Activated CD8-positive, alpha-beta T cell treated with anti-CD3 and anti-CD28 coated beads, Interleukin-2, amount 10 ng/mL, durations not matched to agents 7 days and 5 days (primary cell): ENCODE data around the gene GRK2. TPM values are rescaled to one million over a fixed set of nuclear protein-coding genes. Genes with fewer than 3 reads are reported as not detected.

Experiments used
- ATAC-seq: fragments of 150-1000 bp; cut with Tn5 transposase; one replicate; pipeline ENCODE4 v1.10.0; 2021; ENCODE audit warnings: moderate library complexity
- CTCF ChIA-PET: fragments of 350-600 bp; sonication (Branson Sonifier 250); formaldehyde crosslinking; loops from one replicate; lab custom pipeline; 2021; ENCODE audit warnings: antibody characterized with exemption; lab: Charles Lee
- POLR2A ChIA-PET: fragments of 350-600 bp; sonication (Branson Sonifier 250); formaldehyde crosslinking; loops from one replicate; lab custom pipeline; 2021; ENCODE audit warnings: antibody characterized with exemption; lab: Charles Lee
- DNase-seq: peaks from one replicate; pipeline ENCODE4 v3.0.0-alpha.2; 2020
- H3K27ac Mint-ChIP-seq: one replicate; pipeline ENCODE4 v1.8.0; 2021; ENCODE audit warnings: mild to moderate bottlenecking, mixed read lengths
- H3K27me3 Mint-ChIP-seq: one replicate; pipeline ENCODE4 v1.8.0; 2021; ENCODE audit warnings: low read depth, mixed read lengths
- H3K36me3 Mint-ChIP-seq: one replicate; pipeline ENCODE4 v1.8.0; 2021; ENCODE audit warnings: low read depth, mixed read lengths
- H3K4me1 Mint-ChIP-seq: one replicate; pipeline ENCODE4 v1.8.0; 2021; ENCODE audit warnings: low read depth, mixed read lengths
- H3K4me3 Mint-ChIP-seq: one replicate; pipeline ENCODE4 v1.8.0; 2021; ENCODE audit warnings: mild to moderate bottlenecking, mixed read lengths
- H3K9me3 Mint-ChIP-seq: one replicate; pipeline ENCODE4 v1.8.0; 2022; ENCODE audit warnings: mixed read lengths; ENCODE audit not compliant: insufficient read depth
- total RNA-seq, 2 experiments: library from RNA; stranded (reverse); gene quantifications; one replicate each; pipeline ENCODE4 v1.2.3, GENCODE V29; 2021

Gene GRK2
- total RNA-seq, 2 experiments from 2014 or later = 338 to 348 TPM

DNA sequence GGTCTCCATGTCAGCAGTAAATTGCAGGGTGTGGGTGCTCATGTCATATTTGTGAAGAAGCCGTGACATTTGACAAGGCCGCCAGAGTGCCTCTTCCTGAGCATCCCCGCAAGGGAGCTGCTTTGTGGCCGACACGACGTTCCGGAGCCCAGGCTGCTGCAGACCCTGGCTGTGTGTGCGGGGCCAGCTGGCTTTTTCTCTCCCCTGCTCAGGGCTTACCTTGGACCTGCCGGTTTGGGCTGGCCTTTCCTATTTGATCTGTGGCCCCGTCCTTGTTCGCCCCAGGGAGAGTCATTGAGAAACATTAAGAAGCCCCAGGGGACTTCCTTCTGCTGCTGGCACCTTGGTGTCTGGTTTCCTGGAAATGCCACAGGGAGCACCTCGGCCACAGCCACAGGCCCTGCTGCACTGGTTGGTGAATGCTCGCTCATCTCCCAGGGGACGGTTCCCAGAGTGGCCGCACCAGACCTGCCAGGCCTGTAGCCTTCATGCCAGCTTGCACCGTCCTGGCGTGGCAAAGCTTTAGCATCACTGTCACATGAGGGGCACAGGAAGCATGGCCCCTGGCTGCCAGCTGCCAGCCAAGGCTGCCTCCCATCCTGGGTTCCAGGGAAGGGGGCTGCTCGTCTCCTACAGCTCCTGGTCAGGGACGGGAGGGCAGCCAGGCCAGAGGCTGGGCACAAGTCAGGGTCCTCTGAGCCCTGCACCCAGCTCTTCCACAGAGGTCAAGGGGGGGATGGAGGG lies 5.4 kb downstream of the GRK2 start:
- DNase-seq = peak; percentile 77
- CTCF ChIA-PET = interaction anchor here (0.9 to 7.4 kb wide), 11 partner anchors 8 to 85 kb away, joined by 3 to 60 read pairs (median 5); partner anchors contain the start of genes ANKRD13D and POLD4
- peak; percentile 37 for ATAC-seq
- Mint-ChIP-seq H3K27me3 (no peaks in the 10 kb centered on the region), H3K4me1 (peaks cover 78% of the 10 kb centered on the region), H3K9me3 (no peaks in the 10 kb centered on the region), H3K36me3 (peaks cover 89% of the 10 kb centered on the region), H3K27ac (peak overlapping the region; percentile 99), H3K4me3 (peak overlapping the region; percentile 98)
- POLR2A ChIA-PET = interaction anchor here (0.6 to 8.1 kb wide), 13 partner anchors 12 to 141 kb away, joined by 3 to 201 read pairs (median 3); partner anchors contain the start of genes ANKRD13D and POLD4

GRCh38 chr11:67272327-67273259 lies 6.3 kb downstream of the GRK2 start:
- ChIA-PET CTCF (interaction anchor here (0.9 to 7.4 kb wide), 10 partner anchors 9 to 84 kb away, joined by 3 to 60 read pairs (median 8); partner anchors contain the start of genes ANKRD13D and POLD4), POLR2A (interaction anchor here (0.9 to 8.1 kb wide), 9 partner anchors 9 to 147 kb away, joined by 3 to 201 read pairs (median 4); partner anchors contain the start of gene ANKRD13D)
- Mint-ChIP-seq H3K9me3 (no peaks in the 10 kb centered on the region), H3K36me3 (peaks cover 91% of the 10 kb centered on the region), H3K4me1 (peaks cover 87% of the 10 kb centered on the region), H3K27ac (peak overlapping the region; percentile 99), H3K4me3 (peak overlapping the region; percentile 98), H3K27me3 (no peaks in the 10 kb centered on the region)
- ATAC-seq (peak; percentile 20), DNase-seq (peak; percentile 57)

GRCh38 chr11:67273260-67273990 lies 7.2 kb downstream of the GRK2 start:
- ATAC-seq (no peak), DNase-seq (no peak)
- CTCF ChIA-PET = interaction anchor here (1.5 to 7.4 kb wide), 4 partner anchors 11 to 83 kb away, joined by 3 to 60 read pairs (median 12); partner anchors contain the start of gene ANKRD13D
- Mint-ChIP-seq H3K27ac (peak overlapping the region; percentile 99), H3K4me3 (peak overlapping the region; percentile 98), H3K9me3 (no peaks in the 10 kb centered on the region), H3K36me3 (peaks cover 91% of the 10 kb centered on the region), H3K27me3 (no peaks in the 10 kb centered on the region), H3K4me1 (peaks cover 90% of the 10 kb centered on the region)
- POLR2A ChIA-PET = interaction anchor here (0.7 to 8.1 kb wide), 6 partner anchors 10 to 155 kb away, joined by 3 to 201 read pairs (median 3); partner anchors contain the start of gene ANKRD13D

GRCh38 chr11:67274768-67275605 lies 8.7 kb downstream of the GRK2 start:
- Mint-ChIP-seq H3K4me3 (peak overlapping the region; percentile 98), H3K9me3 (no peaks in the 10 kb centered on the region), H3K36me3 (peaks cover 91% of the 10 kb centered on the region), H3K27ac (peak overlapping the region; percentile 99), H3K4me1 (peaks cover 96% of the 10 kb centered on the region), H3K27me3 (no peaks in the 10 kb centered on the region)
- ChIA-PET CTCF (interaction anchor here (1.9 to 3.2 kb wide), 2 partner anchors 12 to 13 kb away, joined by 9 to 36 read pairs; partner anchors contain the start of gene ANKRD13D), POLR2A (interaction anchor here (1.0 to 4.1 kb wide), 2 partner anchors 9 to 11 kb away, joined by 5 to 18 read pairs; no protein-coding TSS in a partner anchor)
- DNase-seq = no peak
- ATAC-seq = no peak

DNA sequence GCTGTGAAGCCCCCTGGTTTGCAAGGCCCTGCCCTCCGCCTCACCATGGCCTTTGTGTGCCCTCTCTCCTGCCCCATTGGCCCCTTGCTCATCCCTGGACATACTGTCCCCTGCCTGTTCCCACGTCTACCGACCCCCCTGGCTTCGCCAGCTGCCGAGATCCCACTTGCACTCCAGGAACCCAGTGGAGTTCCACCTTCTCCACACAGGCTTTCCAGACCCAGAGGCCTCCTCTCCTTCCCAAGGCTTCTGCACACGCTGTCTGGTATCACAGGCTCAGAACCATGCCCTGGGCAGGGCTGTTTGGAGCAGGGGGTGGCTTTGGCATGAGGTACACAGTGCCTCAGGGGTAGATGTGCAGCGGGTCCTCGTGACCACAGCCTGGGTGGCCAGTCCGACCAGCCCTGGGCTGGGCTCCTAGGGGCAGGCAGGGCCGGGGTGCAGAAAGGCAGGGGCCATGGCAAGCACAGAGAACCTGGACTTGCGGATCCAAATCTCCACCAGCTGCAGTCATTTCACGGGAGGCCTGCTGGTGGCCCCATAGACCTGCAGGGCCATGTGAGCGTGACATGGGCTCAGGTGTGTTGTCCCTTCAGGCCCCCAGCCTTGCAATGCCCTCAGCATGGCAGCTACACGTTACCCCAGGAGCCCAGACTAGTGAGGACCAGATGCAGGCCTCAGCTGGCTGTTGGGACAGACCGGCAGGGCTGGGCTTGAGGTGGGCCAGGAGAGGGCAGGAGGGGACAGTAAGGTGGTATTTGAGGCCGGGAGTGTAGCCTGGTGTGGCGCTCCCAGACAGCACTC lies 9.5 kb downstream of the GRK2 start:
- Mint-ChIP-seq H3K27me3 (no peaks in the 10 kb centered on the region), H3K4me1 (peaks cover 91% of the 10 kb centered on the region), H3K36me3 (peaks cover 91% of the 10 kb centered on the region), H3K9me3 (no peaks in the 10 kb centered on the region), H3K27ac (peak overlapping the region; percentile 99), H3K4me3 (peak overlapping the region; percentile 81)
- ATAC-seq = no peak
- ChIA-PET CTCF (interaction anchor here (0.6 to 3.2 kb wide), 5 partner anchors 8 to 75 kb away, joined by 3 to 36 read pairs (median 9); partner anchors contain the start of gene ANKRD13D), POLR2A (interaction anchor here (0.7 to 5.3 kb wide), 3 partner anchors 8 to 25 kb away, joined by 3 to 94 read pairs (median 50); partner anchors contain the start of genes ANKRD13D and GRK2)
- DNase-seq = peak; percentile 44

DNA sequence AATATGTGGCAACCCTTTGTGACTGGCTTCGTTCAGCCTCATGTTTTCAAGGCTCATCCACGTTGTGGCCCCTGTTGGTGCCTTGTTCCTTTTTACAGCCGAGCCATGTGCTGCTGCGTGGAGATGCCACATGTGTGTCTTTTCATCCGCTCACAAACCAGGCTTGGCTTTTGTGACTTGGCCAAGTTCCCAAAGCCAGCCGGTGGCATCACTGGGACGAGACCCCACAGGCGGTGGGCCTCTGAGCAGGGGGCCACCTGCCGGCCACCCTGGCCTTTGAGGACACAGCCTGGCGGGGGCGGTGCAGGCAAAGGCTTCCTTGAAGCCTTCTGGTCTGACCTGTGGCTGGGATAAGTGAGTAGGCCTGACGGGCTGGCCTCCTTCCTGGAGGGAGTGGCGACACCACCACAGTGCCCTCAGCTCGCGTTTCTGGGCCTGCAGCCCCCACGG lies 10.5 kb downstream of the GRK2 start:
- Mint-ChIP-seq H3K9me3 (no peaks in the 10 kb centered on the region), H3K4me1 (peaks cover 81% of the 10 kb centered on the region), H3K36me3 (peaks cover 88% of the 10 kb centered on the region), H3K27me3 (no peaks in the 10 kb centered on the region), H3K4me3 (peak overlapping the region; percentile 81), H3K27ac (peak overlapping the region; percentile 99)
- ChIA-PET POLR2A (interaction anchor here (0.9 to 5.3 kb wide), 10 partner anchors 9 to 127 kb away, joined by 3 to 94 read pairs (median 6); partner anchors contain the start of genes ANKRD13D, GRK2, POLD4 and SSH3), CTCF (interaction anchor here (0.9 to 3.2 kb wide), 13 partner anchors 9 to 105 kb away, joined by 3 to 36 read pairs (median 6); partner anchors contain the start of genes ANKRD13D and POLD4)
- peak; percentile 34 for ATAC-seq
- peak; percentile 66 for DNase-seq

DNA sequence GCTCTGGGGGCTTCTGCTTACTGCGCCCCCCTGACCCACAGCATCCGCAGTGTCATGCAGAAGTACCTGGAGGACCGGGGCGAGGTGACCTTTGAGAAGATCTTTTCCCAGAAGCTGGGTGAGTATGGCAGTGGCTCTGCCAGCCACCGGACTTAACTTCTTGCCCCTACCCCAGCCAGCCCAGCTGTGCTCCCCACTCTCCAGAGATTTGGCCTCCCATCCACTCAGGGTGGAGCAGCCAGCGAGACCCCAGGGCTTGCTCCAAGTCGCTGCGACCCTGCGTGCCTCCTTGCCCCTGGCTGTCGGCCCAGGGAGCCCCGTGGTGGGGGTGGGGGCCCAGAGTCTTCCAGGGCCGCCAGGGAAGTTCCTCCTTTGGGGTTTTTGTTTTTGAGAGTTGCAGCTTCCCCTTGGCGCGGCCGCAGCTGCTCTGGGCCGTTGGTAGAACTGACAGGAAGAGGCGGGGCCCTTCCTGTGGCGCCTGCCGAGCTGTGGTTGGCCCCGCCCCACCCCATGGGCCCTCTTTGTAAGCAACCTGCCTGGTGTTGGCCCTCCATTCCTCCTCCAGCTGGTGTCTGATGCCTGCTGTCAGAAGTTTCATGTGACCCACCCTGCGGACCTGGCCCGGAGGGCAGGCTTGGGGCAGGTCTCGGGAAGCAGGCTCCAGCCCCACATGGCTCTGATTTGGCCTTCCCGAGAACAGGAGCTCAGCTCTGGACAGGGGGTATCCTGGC lies 11.1 kb downstream of the GRK2 start:
- Mint-ChIP-seq H3K4me1 (peaks cover 77% of the 10 kb centered on the region), H3K27ac (peak overlapping the region; percentile 99), H3K9me3 (no peaks in the 10 kb centered on the region), H3K36me3 (peaks cover 87% of the 10 kb centered on the region), H3K27me3 (no peaks in the 10 kb centered on the region), H3K4me3 (peak overlapping the region; percentile 81)
- ATAC-seq = peak; percentile 91
- CTCF ChIA-PET = interaction anchor here (0.9 to 3.2 kb wide), 13 partner anchors 10 to 105 kb away, joined by 3 to 36 read pairs (median 6); partner anchors contain the start of genes ANKRD13D and POLD4
- peak; percentile 95 for DNase-seq
- POLR2A ChIA-PET = interaction anchor here (0.9 to 5.3 kb wide), 11 partner anchors 9 to 141 kb away, joined by 3 to 94 read pairs (median 5); partner anchors contain the start of genes ANKRD13D, GRK2, POLD4 and SSH3

DNA sequence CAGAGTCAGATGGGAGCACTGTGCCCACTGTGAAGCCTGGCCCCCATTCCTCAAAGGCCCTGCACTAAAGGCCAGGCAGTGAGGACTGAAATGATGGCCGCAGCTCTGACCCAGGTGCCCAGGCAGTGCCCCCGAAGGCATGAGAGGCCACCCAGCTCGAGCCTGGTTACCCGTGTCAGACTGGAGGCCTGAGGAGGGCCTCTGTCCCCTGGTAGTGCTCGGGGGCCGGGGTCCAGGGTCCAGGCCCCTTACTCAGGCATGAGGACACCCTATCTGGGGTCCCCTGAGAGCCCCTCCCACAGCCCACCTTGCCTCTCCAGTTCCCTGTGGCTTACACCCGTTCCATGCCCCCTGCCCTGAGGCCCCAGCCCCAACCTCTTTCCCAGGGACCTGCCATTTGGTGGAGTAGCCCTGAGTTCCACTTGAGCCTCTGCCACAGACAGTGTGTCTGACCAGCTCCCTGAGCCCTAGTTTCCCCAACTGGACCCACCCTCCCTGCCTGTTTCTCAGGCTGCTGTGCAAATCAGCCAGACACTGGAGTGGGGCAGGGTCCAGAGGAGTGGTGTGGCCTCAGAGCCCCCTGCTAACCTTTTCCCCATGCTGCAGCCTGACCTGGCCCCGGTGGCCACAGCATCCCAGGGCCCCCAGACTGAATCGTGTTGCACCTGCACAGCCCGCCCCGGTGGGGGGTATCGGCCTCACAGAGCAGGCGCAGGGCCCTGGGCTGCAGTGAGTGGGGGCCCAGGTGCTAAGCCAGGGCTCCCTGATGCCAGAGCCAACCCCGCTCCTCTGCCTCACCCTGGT lies 12.1 kb downstream of the GRK2 start:
- H3K9me3 Mint-ChIP-seq = no peaks in the 10 kb centered on the region
- POLR2A ChIA-PET = interaction anchor here (0.8 to 5.3 kb wide), 10 partner anchors 10 to 75 kb away, joined by 3 to 94 read pairs (median 6); partner anchors contain the start of genes ANKRD13D, GRK2, POLD4 and SSH3
- H3K27ac Mint-ChIP-seq = peak overlapping the region; percentile 99
- DNase-seq (no peak), ATAC-seq (no peak)
- peak overlapping the region; percentile 81 for H3K4me3 Mint-ChIP-seq
- H3K36me3 Mint-ChIP-seq = peaks cover 86% of the 10 kb centered on the region
- H3K4me1 Mint-ChIP-seq = peaks cover 75% of the 10 kb centered on the region
- CTCF ChIA-PET = interaction anchor here (0.6 to 3.2 kb wide), 14 partner anchors 10 to 104 kb away, joined by 3 to 36 read pairs (median 6); partner anchors contain the start of genes ANKRD13D and POLD4
- H3K27me3 Mint-ChIP-seq = no peaks in the 10 kb centered on the region
